GM10266 (cell line): Measurements from ENCODE around the gene WAC.
A peak's percentile ranks its signal among the peaks of the same experiment; 100 is the strongest.
"Not testable (repeated sequence)": the region's sequence is repeated elsewhere in the genome, so short reads cannot be mapped to it uniquely, and the experiment has no call there.

Experiments
- DNase-seq: peaks from one replicate; pipeline ENCODE4 v3.0.0; 2012; ENCODE audit errors: extremely low spot score
- TF ChIP-seq, protein P1 (sequence below): IDR thresholded peaks from 2 replicates; pipeline ENCODE4 v1.5.1; 2012; ENCODE audit warnings: mild to moderate bottlenecking, low read depth; ENCODE audit not compliant: control insufficient read depth, insufficient read depth; ENCODE audit errors: missing control alignments

Gene WAC

DNA sequence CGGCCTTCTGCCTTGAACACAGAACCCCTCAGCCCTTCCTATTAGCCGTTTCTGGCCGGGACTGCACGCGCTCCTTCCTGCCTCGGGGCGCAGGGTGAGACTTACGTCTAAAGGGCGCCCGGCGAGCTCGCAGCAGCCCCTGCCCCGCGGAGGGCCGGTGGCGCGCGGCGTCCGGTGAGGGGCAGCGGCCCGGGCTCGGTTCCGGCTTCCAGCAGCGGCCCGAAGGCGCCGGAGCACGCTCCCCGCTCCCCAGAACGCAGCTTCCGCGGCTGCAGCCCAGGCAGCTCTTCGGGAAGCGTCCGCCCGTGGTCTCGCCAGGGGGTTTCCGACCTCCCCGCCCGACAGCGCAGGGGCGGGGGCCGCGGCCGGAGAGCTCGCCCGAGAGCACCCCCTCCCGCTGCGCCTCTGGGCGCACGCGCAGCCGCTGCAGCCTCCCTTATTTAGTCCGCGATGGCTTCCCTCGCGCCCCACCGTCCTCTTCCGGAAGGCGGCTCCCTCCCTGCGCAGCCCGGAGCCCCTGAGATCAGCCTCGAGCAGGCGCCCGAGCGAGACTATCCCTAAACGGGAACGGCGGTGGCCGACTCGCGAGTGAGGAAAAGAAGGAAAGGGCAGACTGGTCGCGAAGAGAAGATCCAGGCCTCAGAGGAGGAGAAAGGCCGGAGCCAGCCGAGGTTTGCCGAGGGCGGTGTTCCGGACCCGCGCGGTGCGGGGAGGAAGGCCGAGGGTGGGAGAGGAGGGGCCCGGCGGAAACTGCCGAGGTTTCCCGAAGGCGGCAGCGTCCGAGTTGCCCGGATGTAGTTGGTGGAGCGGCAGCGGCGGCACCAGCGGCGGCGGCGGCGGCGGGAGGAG lies at the start of gene WAC:
WAC (plus strand) TSS at position 782 of the 849 bp plus-strand sequence. CDS start 462 bp downstream, outside the sequence.
- TF ChIP-seq, protein P1, sequence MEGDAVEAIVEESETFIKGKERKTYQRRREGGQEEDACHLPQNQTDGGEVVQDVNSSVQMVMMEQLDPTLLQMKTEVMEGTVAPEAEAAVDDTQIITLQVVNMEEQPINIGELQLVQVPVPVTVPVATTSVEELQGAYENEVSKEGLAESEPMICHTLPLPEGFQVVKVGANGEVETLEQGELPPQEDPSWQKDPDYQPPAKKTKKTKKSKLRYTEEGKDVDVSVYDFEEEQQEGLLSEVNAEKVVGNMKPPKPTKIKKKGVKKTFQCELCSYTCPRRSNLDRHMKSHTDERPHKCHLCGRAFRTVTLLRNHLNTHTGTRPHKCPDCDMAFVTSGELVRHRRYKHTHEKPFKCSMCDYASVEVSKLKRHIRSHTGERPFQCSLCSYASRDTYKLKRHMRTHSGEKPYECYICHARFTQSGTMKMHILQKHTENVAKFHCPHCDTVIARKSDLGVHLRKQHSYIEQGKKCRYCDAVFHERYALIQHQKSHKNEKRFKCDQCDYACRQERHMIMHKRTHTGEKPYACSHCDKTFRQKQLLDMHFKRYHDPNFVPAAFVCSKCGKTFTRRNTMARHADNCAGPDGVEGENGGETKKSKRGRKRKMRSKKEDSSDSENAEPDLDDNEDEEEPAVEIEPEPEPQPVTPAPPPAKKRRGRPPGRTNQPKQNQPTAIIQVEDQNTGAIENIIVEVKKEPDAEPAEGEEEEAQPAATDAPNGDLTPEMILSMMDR, result no peak
- peak; percentile 97 for DNase-seq

DNA sequence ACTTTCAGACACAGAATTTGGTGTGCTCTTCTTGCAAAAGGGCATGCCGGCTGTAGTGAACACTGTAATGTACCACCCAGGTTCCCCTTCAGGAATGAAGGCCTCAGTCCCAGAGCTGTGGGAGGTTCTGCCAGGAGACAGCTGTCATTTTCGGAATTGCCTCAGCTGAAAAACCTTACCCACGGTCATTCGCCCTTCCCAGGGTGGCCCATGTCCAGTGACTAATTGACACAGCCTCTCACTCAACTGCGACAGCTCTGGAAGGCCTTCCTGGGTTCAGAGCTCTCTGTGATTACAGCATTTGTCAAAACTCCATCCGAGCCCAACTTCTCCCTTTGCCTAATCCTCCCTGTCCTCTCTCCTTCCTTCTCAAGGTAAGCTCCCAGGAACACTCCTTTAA lies 43.7 kb upstream of the WAC start:
- TF ChIP-seq, protein P1, result no peak
- no peak for DNase-seq

- DNase-seq, result not testable (repeated sequence)
Observed at GRCh38 chr10:28490256-28490865, 42.6 kb upstream of the WAC start.

GRCh38 chr10:28492116-28492920 lies 40.6 kb upstream of the WAC start:
- TF ChIP-seq, protein P1, result no peak
- no peak for DNase-seq

DNA sequence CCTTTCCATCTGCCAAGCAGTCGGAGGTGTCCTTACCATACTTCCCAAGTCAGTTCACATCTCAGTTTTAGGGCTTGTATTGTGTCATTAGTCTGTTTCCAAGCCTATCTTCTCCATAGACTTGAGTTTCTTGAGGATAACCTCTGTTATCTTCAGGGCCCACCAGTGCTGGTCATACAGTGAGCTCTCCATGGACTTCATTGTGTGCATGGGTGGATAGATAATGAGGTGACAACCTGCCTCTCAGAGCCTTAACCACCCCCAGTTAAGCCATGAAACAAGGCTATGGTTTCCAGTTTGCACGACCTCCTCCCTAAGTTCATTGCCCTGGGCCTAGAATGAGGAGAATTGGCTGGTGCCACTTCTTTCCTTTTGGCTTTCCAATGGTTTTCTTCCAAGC lies 38.5 kb upstream of the WAC start:
- TF ChIP-seq, protein P1, result no peak
- no peak for DNase-seq

DNA sequence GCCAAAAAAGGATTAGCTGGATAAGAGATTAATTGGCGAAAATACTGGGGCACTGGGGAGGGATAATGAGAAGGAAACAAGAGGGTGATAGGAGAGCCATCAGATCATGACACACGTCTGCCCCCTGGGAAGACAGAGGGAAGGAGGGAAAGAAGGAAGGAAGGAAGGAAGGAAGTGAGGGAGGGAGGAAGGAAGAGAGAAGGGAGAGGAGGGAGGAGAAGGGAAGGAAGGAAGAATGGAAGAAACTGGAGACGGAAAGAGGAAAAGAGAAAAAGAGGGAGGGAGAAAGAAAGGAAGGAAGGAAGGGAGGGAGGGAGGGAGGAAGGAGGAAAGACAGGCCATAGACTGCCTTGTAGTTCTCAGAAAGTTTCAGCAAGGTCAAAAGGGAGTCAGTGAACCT lies 37.8 kb upstream of the WAC start:
- TF ChIP-seq, protein P1, result no peak
- DNase-seq, result no peak

- TF ChIP-seq, protein P1, result no peak
- no peak for DNase-seq
Observed at GRCh38 chr10:28496017-28496416, 36.9 kb upstream of the WAC start.
